ENCODE data around the gene PCDHGC4. TPM values are rescaled to one million over a fixed set of nuclear protein-coding genes. Genes with fewer than 3 reads are reported as not detected.
A peak's percentile ranks its signal among the peaks of the same experiment; 100 is the strongest.

PCDHGC4 gene
- total and polyA plus RNA-seq, 12 donors: 0.03 to 6.1 (median 1.4) TPM

- Histone ChIP-seq H3K27me3 (no peaks in the 10 kb centered on the region), H3K36me3 (replicated peaks in 1 of 2) (peaks cover 0 to 36% of the 10 kb centered on the region in 2 donors), H3K9me3 (replicated peaks in 1 of 3) (no peaks in the 10 kb centered on the region), H3K4me1 (replicated peaks in 1 of 2) (peaks cover 16 to 33% of the 10 kb centered on the region in 2 donors), H3K27ac (peak overlapping the region; percentile 88 to 99 (median 93)), H3K4me3 (peak overlapping the region in 1 of 4 donors; percentile 54)
- DNase-seq: peak in 1 of 7 donors; percentile 31
- TF ChIP-seq POLR2A (IDR thresholded peaks at IDR 0.05) (no peak), CTCF (IDR thresholded peaks at IDR 0.05) (peak in 1 of 6 experiments; percentile 3)
- intact Hi-C loops (cut with DNase I): loop anchor here (5.0 kb wide), 1 partner anchor 37 kb away; the partner anchor contains the start of gene PCDHGC3 (in 2 of the 2)
- 40 to 58% (median 51%) methylated on average over 6 of the region's 6 CpGs for WGBS, 4 donors
These were observed 29.7 kb downstream of the PCDHGC4 start for GRCh38 chr5:141514330-141515133.

- no peaks in the 10 kb centered on the region for H3K9me3 ChIP-seq (replicated peaks in 1 of 3)
- peak overlapping the region in 4 of 5 donors; percentile 88 to 99 (median 96) for H3K27ac ChIP-seq
- H3K27me3 ChIP-seq: no peaks in the 10 kb centered on the region
- no peak overlapping the region for H3K4me3 ChIP-seq
- intact Hi-C loops (cut with DNase I): loop anchor here (5.0 kb wide), 1 partner anchor 38 kb away; the partner anchor contains the start of gene PCDHGC3 (in 2 of the 2)
- peaks cover 15 to 35% of the 10 kb centered on the region in 2 donors for H3K4me1 ChIP-seq (replicated peaks in 1 of 2)
- peaks cover 0 to 37% of the 10 kb centered on the region in 2 donors for H3K36me3 ChIP-seq (replicated peaks in 1 of 2)
- no peak for DNase-seq
- WGBS, 4 donors: 86 to 93% (median 89%) methylated on average over 3 of the region's 3 CpGs
- TF ChIP-seq POLR2A (IDR thresholded peaks at IDR 0.05): no peak
- TF ChIP-seq CTCF (IDR thresholded peaks at IDR 0.05): no peak
These were observed 30.3 kb downstream of the PCDHGC4 start for GRCh38 chr5:141515141-141515540.

GRCh38 chr5:141515946-141516671, 31.3 kb downstream of the PCDHGC4 start:
- H3K9me3 ChIP-seq (replicated peaks in 1 of 3): no peaks in the 10 kb centered on the region
- H3K36me3 ChIP-seq (replicated peaks in 1 of 2): peaks cover 0 to 34% of the 10 kb centered on the region in 2 donors
- H3K4me3 ChIP-seq: no peak overlapping the region
- TF ChIP-seq POLR2A (IDR thresholded peaks at IDR 0.05) (no peak), CTCF (IDR thresholded peaks at IDR 0.05) (no peak)
- WGBS, 4 donors: 80 to 92% (median 86%) methylated on average over 1 to 4 of the region's 4 CpGs
- no peaks in the 10 kb centered on the region for H3K27me3 ChIP-seq
- H3K4me1 ChIP-seq (replicated peaks in 1 of 2): peaks cover 22 to 44% of the 10 kb centered on the region in 2 donors
- intact Hi-C loops (cut with DNase I): loop anchor here (5.0 kb wide), 1 partner anchor 39 kb away; the partner anchor contains the start of gene PCDHGC3 (in 2 of the 2)
- no peak for DNase-seq
- peak overlapping the region in 2 of 5 donors; percentile 25 to 99 for H3K27ac ChIP-seq

- Histone ChIP-seq H3K9me3 (replicated peaks in 1 of 3) (no peaks in the 10 kb centered on the region), H3K36me3 (replicated peaks in 1 of 2) (peaks cover 0 to 28% of the 10 kb centered on the region in 2 donors), H3K4me1 (replicated peaks in 1 of 2) (peaks cover 27 to 49% of the 10 kb centered on the region in 2 donors), H3K27ac (peak overlapping the region in 2 of 5 donors; percentile 25 to 99), H3K27me3 (no peaks in the 10 kb centered on the region), H3K4me3 (no peak overlapping the region)
- no peak for DNase-seq
- intact Hi-C loops (cut with DNase I): loop anchor here (5.0 kb wide), 1 partner anchor 39 kb away; the partner anchor contains the start of gene PCDHGC3 (in 2 of the 2)
- WGBS, 4 donors: 74 to 94% (median 92%) methylated on average over 3 to 8 of the region's 8 CpGs
- TF ChIP-seq POLR2A (IDR thresholded peaks at IDR 0.05) (no peak), CTCF (IDR thresholded peaks at IDR 0.05) (no peak)
These were observed 31.8 kb downstream of the PCDHGC4 start for GRCh38 chr5:141516672-141517025.

All from adrenal gland (tissue), 12 donors.